HEK293 (cell line): ENCODE measurements around the gene STAC2.

Experiments
- CTCF ChIA-PET: fragments of 350-600 bp; formaldehyde crosslinking; extraction: SDS; loops from one replicate; lab custom pipeline; 2021; ENCODE audit warnings: antibody characterized with exemption; lab: Yijun Ruan, JAX
- POLR2A ChIA-PET: fragments of 300-600 bp; formaldehyde crosslinking; extraction: SDS; loops from one replicate; lab custom pipeline; 2020; ENCODE audit warnings: antibody characterized with exemption, inconsistent platforms; lab: Yijun Ruan, JAX
- H3K27ac ChIP-seq: fragments of 200-500 bp; sonication (Bioruptor generic); 2 replicates; pipeline ENCODE4 v1.5.1; 2014; ENCODE audit warnings: low read depth, low read length, control low read depth, inconsistent platforms; ENCODE audit errors: extremely low read depth
- H3K36me3 ChIP-seq, 2 experiments: fragments of 200-500 bp in 1 of 2; sonication (Bioruptor generic) in 1 of 2; 1 replicate in 1 of 2; 2 replicates in 1 of 2; pipeline ENCODE4 v1.5.1; 2014 to 2017; ENCODE audit warnings: inconsistent platforms in 2 of 2, low read length in 2 of 2; ENCODE audit not compliant: control insufficient read depth in 2 of 2, insufficient read depth in 1 of 2
- H3K4me1 ChIP-seq: fragments of 200-500 bp; sonication (Bioruptor generic); 2 replicates; pipeline ENCODE4 v1.5.1; 2014; ENCODE audit warnings: mild to moderate bottlenecking, low read length, inconsistent platforms; ENCODE audit not compliant: control insufficient read depth, insufficient read depth
- H3K4me3 ChIP-seq: 2 replicates; pipeline ENCODE4 v1.5.1; 2011; ENCODE audit warnings: low read depth, mild to moderate bottlenecking, control low read depth, low read length, moderate library complexity
- H3K9me3 ChIP-seq: fragments of 200-500 bp; sonication (Bioruptor generic); 2 replicates; pipeline ENCODE4 v1.5.1; 2014; ENCODE audit warnings: low read depth, low read length, inconsistent platforms; ENCODE audit not compliant: control insufficient read depth, insufficient read depth
- ELK4 ChIP-seq: IDR thresholded peaks from 2 replicates; pipeline ENCODE4 v1.6.1; 2011; ENCODE audit warnings: mild to moderate bottlenecking, low read depth, low read length, borderline replicate concordance
- FEZF1 ChIP-seq: fragments of 450-650 bp; formaldehyde crosslinking; IDR thresholded peaks from 2 replicates; pipeline ENCODE4 v1.5.1; 2016; ENCODE audit warnings: missing biosample characterization, missing genetic modification characterization
- GLIS2 ChIP-seq: fragments of 450-650 bp; formaldehyde crosslinking; IDR thresholded peaks from 2 replicates; pipeline ENCODE4 v1.5.1; 2016; ENCODE audit warnings: missing biosample characterization, missing genetic modification characterization
- HIC1 ChIP-seq: fragments of 450-650 bp; formaldehyde crosslinking; IDR thresholded peaks from 2 replicates; pipeline ENCODE4 v1.5.1; 2016; ENCODE audit warnings: missing biosample characterization, missing genetic modification characterization
- HOXC10 ChIP-seq: sonication (generic); formaldehyde crosslinking; IDR thresholded peaks from 2 replicates; pipeline ENCODE4 v1.8.1; 2023; ENCODE audit warnings: mild to moderate bottlenecking, missing genetic modification reagents
- KLF1 ChIP-seq: fragments of 450-650 bp; formaldehyde crosslinking; IDR thresholded peaks from 2 replicates; pipeline ENCODE4 v1.5.1; 2016; ENCODE audit warnings: missing biosample characterization, missing genetic modification characterization
- MEIS1 ChIP-seq: sonication (generic); formaldehyde crosslinking; IDR thresholded peaks from 2 replicates; pipeline ENCODE4 v1.8.1; 2022; ENCODE audit warnings: missing genetic modification reagents, mild to moderate bottlenecking, borderline replicate concordance
- SALL2 ChIP-seq: fragments of 450-650 bp; formaldehyde crosslinking; IDR thresholded peaks from 2 replicates; pipeline ENCODE4 v1.5.0; 2017; ENCODE audit warnings: missing biosample characterization, mild to moderate bottlenecking, missing genetic modification characterization, borderline replicate concordance
- SCRT1 ChIP-seq: fragments of 450-650 bp; formaldehyde crosslinking; IDR thresholded peaks from 2 replicates; pipeline ENCODE4 v1.5.1; 2016; ENCODE audit warnings: missing biosample characterization, missing genetic modification characterization, borderline replicate concordance
- SP2 ChIP-seq: fragments of 450-650 bp; formaldehyde crosslinking; IDR thresholded peaks from 2 replicates; pipeline ENCODE4 v1.5.1; 2016; ENCODE audit warnings: missing biosample characterization, missing genetic modification characterization
- TRIM28 ChIP-seq: IDR thresholded peaks from 2 replicates; pipeline ENCODE4 v1.6.1; 2011; ENCODE audit warnings: low read length, control low read depth, borderline replicate concordance
- WT1 ChIP-seq: fragments of 450-650 bp; formaldehyde crosslinking; IDR thresholded peaks from 2 replicates; pipeline ENCODE4 v1.5.1; 2016; ENCODE audit warnings: missing biosample characterization, missing genetic modification characterization
- YY1 ChIP-seq: fragments of 450-650 bp; formaldehyde crosslinking; IDR thresholded peaks from 2 replicates; pipeline ENCODE4 v1.5.1; 2018; ENCODE audit warnings: missing biosample characterization, missing genetic modification characterization
- ZBTB17 ChIP-seq: fragments of 450-650 bp; formaldehyde crosslinking; IDR thresholded peaks from 2 replicates; pipeline ENCODE4 v1.5.1; 2016; ENCODE audit warnings: missing biosample characterization, missing genetic modification characterization
- ZBTB48 ChIP-seq: fragments of 450-650 bp; formaldehyde crosslinking; IDR thresholded peaks from 2 replicates; pipeline ENCODE4 v1.5.1; 2016; ENCODE audit warnings: missing biosample characterization, missing genetic modification characterization
- ZFHX2 ChIP-seq: fragments of 450-650 bp; formaldehyde crosslinking; conservative IDR thresholded peaks from 2 replicates; pipeline ENCODE4 v1.5.1; 2016; ENCODE audit warnings: missing biosample characterization, missing genetic modification characterization
- ZIC2 ChIP-seq: fragments of 450-650 bp; formaldehyde crosslinking; IDR thresholded peaks from 2 replicates; pipeline ENCODE4 v1.5.1; 2016; ENCODE audit warnings: missing biosample characterization, missing genetic modification characterization
- ZNF10 ChIP-seq: fragments of 450-650 bp; formaldehyde crosslinking; IDR thresholded peaks from 2 replicates; pipeline ENCODE4 v1.5.1; 2017; ENCODE audit warnings: missing biosample characterization, missing genetic modification characterization
- ZNF211 ChIP-seq: fragments of 450-650 bp; formaldehyde crosslinking; IDR thresholded peaks from 2 replicates; pipeline ENCODE4 v1.5.1; 2016; ENCODE audit warnings: low read depth, missing biosample characterization, missing genetic modification characterization
- ZNF223 ChIP-seq: fragments of 450-650 bp; formaldehyde crosslinking; IDR thresholded peaks from 2 replicates; pipeline ENCODE4 v1.5.1; 2016; ENCODE audit warnings: missing biosample characterization, missing genetic modification characterization
- ZNF24 ChIP-seq: fragments of 450-650 bp; formaldehyde crosslinking; IDR thresholded peaks from 2 replicates; pipeline ENCODE4 v1.5.1; 2016; ENCODE audit warnings: missing biosample characterization, missing genetic modification characterization
- ZNF350 ChIP-seq: fragments of 450-650 bp; formaldehyde crosslinking; IDR thresholded peaks from 2 replicates; pipeline ENCODE4 v1.5.0; 2017; ENCODE audit warnings: missing biosample characterization, mild to moderate bottlenecking, missing genetic modification characterization
- ZNF37A ChIP-seq: fragments of 450-650 bp; IDR thresholded peaks from 2 replicates; pipeline ENCODE4 v1.5.1; 2018; ENCODE audit warnings: missing biosample characterization, missing genetic modification characterization
- ZNF624 ChIP-seq: fragments of 450-650 bp; formaldehyde crosslinking; IDR thresholded peaks from 2 replicates; pipeline ENCODE4 v1.5.1; 2017; ENCODE audit warnings: missing biosample characterization, missing genetic modification characterization
- ZNF626 ChIP-seq: fragments of 450-650 bp; sonication (Bioruptor Pico); formaldehyde crosslinking; IDR thresholded peaks from 2 replicates; pipeline ENCODE4 v1.5.1; 2018; ENCODE audit warnings: missing biosample characterization, missing genetic modification characterization, inconsistent platforms
- TF ChIP-seq, protein P1 (sequence below): fragments of 450-650 bp; formaldehyde crosslinking; IDR thresholded peaks from 2 replicates; pipeline ENCODE4 v1.5.1; 2016; ENCODE audit warnings: missing biosample characterization, missing genetic modification characterization, low read depth
- TF ChIP-seq, protein P2 (sequence below): fragments of 450-650 bp; formaldehyde crosslinking; IDR thresholded peaks from 2 replicates; pipeline ENCODE4 v1.5.1; 2017; ENCODE audit warnings: missing biosample characterization, missing genetic modification characterization
- TF ChIP-seq, protein P3 (sequence below): fragments of 450-650 bp; formaldehyde crosslinking; IDR thresholded peaks from 2 replicates; pipeline ENCODE4 v1.5.1; 2016; ENCODE audit warnings: missing biosample characterization, missing genetic modification characterization

Gene STAC2

GRCh38 chr17:39194985-39195524 lies 30.7 kb downstream of the STAC2 start (continued):
- TF ChIP-seq, protein P1, sequence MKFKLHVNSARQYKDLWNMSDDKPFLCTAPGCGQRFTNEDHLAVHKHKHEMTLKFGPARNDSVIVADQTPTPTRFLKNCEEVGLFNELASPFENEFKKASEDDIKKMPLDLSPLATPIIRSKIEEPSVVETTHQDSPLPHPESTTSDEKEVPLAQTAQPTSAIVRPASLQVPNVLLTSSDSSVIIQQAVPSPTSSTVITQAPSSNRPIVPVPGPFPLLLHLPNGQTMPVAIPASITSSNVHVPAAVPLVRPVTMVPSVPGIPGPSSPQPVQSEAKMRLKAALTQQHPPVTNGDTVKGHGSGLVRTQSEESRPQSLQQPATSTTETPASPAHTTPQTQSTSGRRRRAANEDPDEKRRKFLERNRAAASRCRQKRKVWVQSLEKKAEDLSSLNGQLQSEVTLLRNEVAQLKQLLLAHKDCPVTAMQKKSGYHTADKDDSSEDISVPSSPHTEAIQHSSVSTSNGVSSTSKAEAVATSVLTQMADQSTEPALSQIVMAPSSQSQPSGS (tag by site-specific recombination): no peak
- TF ChIP-seq, protein P2, sequence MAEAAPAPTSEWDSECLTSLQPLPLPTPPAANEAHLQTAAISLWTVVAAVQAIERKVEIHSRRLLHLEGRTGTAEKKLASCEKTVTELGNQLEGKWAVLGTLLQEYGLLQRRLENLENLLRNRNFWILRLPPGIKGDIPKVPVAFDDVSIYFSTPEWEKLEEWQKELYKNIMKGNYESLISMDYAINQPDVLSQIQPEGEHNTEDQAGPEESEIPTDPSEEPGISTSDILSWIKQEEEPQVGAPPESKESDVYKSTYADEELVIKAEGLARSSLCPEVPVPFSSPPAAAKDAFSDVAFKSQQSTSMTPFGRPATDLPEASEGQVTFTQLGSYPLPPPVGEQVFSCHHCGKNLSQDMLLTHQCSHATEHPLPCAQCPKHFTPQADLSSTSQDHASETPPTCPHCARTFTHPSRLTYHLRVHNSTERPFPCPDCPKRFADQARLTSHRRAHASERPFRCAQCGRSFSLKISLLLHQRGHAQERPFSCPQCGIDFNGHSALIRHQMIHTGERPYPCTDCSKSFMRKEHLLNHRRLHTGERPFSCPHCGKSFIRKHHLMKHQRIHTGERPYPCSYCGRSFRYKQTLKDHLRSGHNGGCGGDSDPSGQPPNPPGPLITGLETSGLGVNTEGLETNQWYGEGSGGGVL (tag by site-specific recombination): peak; percentile 43; the same call in 1 of the 2 replicates
- TF ChIP-seq SALL2: no peak

DNA sequence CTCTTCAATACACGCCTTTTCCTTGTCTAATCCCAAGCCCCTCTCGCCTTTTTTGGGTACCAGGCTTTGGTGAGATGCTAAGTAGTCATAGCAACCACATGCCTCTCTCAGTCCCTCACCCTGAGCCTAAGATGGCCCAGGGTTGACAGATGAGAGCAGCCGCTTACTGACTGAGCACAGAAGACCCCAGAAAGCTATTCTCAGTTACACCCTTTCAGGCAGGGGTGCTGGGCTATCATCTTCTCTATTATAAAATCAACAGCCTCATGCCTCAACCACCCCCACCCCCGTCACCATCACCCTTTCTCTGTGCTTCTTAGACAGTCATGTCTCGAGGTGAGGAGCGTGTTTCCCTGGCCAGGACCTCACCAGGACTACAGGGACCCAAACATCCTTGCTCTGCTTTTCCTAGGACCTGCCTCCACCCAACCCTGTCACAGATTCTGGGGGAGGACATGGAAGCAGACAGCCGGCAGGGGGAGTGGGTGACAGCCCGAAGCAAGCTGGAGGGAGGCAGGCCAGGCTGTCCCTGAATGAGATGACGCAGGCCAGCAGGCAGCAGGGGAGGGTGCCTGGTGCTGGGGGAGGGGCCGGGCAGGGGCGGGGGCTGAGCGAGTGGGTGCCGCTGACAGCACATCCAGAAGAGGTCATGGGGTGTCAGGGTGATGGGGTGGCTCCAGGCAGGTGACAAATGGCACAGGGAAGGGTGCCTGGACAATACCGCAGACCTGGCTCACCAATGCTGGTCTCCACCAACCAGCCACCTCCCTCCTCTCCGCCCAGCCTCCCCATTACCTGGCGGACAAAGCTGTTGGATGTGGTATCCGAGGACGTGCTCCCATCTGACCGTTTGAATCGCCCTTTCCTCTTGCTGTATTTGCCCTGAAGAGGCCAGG lies 31.4 kb downstream of the STAC2 start:
- POLR2A ChIA-PET: interaction anchor here (0.7 to 1.5 kb wide), 3 partner anchors 20 to 322 kb away, joined by 3 to 4 read pairs (median 3); no protein-coding TSS in a partner anchor
- Histone ChIP-seq H3K27ac (no peak overlapping the region), H3K36me3 (peaks cover 19 to 40% of the 10 kb centered on the region in 2 experiments), H3K9me3 (no peaks in the 10 kb centered on the region), H3K4me1 (peaks cover 19% of the 10 kb centered on the region; the same call in 1 of the 2 replicates), H3K4me3 (no peak overlapping the region)
- CTCF ChIA-PET: interaction anchor here (0.6 to 3.5 kb wide), 6 partner anchors 12 to 428 kb away, joined by 3 to 28 read pairs (median 6); no protein-coding TSS in a partner anchor
- TF ChIP-seq, protein P3, sequence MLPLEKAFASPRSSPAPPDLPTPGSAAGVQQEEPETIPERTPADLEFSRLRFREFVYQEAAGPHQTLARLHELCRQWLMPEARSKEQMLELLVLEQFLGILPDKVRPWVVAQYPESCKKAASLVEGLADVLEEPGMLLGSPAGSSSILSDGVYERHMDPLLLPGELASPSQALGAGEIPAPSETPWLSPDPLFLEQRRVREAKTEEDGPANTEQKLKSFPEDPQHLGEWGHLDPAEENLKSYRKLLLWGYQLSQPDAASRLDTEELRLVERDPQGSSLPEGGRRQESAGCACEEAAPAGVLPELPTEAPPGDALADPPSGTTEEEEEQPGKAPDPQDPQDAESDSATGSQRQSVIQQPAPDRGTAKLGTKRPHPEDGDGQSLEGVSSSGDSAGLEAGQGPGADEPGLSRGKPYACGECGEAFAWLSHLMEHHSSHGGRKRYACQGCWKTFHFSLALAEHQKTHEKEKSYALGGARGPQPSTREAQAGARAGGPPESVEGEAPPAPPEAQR (tag by site-specific recombination): no peak
- TF ChIP-seq ELK4: no peak
- no peak for TF ChIP-seq SCRT1 (tag by site-specific recombination)
- no peak for TF ChIP-seq ZNF24 (tag by site-specific recombination)
- TF ChIP-seq KLF1 (tag by site-specific recombination): no peak
- no peak for TF ChIP-seq ZNF624 (tag by site-specific recombination)
- no peak for TF ChIP-seq FEZF1 (tag by site-specific recombination)
- peak; percentile 73 for TF ChIP-seq ZNF10 (tag by site-specific recombination)
- no peak for TF ChIP-seq ZNF350 (tag by site-specific recombination)
- TF ChIP-seq ZNF223 (tag by site-specific recombination): no peak
- no peak for TF ChIP-seq TRIM28
- TF ChIP-seq ZBTB48 (tag by site-specific recombination): peak; percentile 40; the same call in 1 of the 2 replicates
- no peak for TF ChIP-seq ZNF211 (tag by site-specific recombination)
- no peak for TF ChIP-seq YY1 (tag by site-specific recombination)
- no peak for TF ChIP-seq HOXC10 (CRISPR knock-in tag)
- TF ChIP-seq MEIS1 (CRISPR knock-in tag): no peak
- peak; percentile 65 for TF ChIP-seq SP2 (tag by site-specific recombination)
- TF ChIP-seq ZBTB17 (tag by site-specific recombination): no peak
- peak; percentile 36; the same call in 1 of the 2 replicates for TF ChIP-seq WT1
- TF ChIP-seq GLIS2 (tag by site-specific recombination): 0 out of 2 replicates have a peak, but pooled peaks have one; percentile 19
- TF ChIP-seq ZIC2: peak; percentile 42; the same call in 1 of the 2 replicates
- no peak for TF ChIP-seq ZNF37A (tag by site-specific recombination)
- TF ChIP-seq ZNF626 (tag by site-specific recombination): no peak
- TF ChIP-seq HIC1 (tag by site-specific recombination): peak; percentile 68
- peak; percentile 78 for TF ChIP-seq ZFHX2 (tag by site-specific recombination)
